Panc1 (cell line): Measurements from ENCODE around the gene PYDC1. TPM values are rescaled to one million over a fixed set of nuclear protein-coding genes. Genes with fewer than 3 reads are reported as not detected.

ENCODE experiments used
- ATAC-seq: fragments of 200-7000 bp; cut with Tn5 transposase; 2 replicates; pipeline ENCODE4 v1.9.1; 2020; ENCODE audit warnings: mild to moderate bottlenecking, moderate library complexity
- BruUV-seq: library from RNA; stranded (reverse); fragments of 400-500 nt; replicated peaks from 2 replicates; lab custom pipeline; 2021; lab: Mats Ljungman, UMichigan
- CTCF ChIA-PET: fragments of 300-600 bp; sonication (Branson Sonifier 250); formaldehyde crosslinking; loops from one replicate; lab custom pipeline; 2022; ENCODE audit warnings: antibody characterized with exemption; lab: Charles Lee
- POLR2A ChIA-PET: fragments of 300-600 bp; sonication (Branson Sonifier 250); formaldehyde crosslinking; loops from one replicate; lab custom pipeline; 2022; ENCODE audit warnings: antibody characterized with exemption; lab: Charles Lee
- DNase-seq: peaks from one replicate; pipeline ENCODE4 v3.0.0-alpha.2; 2010; ENCODE audit warnings: low read depth, low spot score
- H3K27ac ChIP-seq: 2 replicates; pipeline ENCODE4 v1.5.1; 2011; ENCODE audit warnings: mild to moderate bottlenecking, low read length, inconsistent platforms
- H3K27me3 ChIP-seq: fragments of 200-500 bp; sonication (Bioruptor generic); 2 replicates; pipeline ENCODE4 v1.6.0; 2014; ENCODE audit warnings: low read length, inconsistent platforms; ENCODE audit not compliant: control insufficient read depth, insufficient read depth
- H3K36me3 ChIP-seq: fragments of 200-500 bp; sonication (Bioruptor generic); 2 replicates; pipeline ENCODE4 v1.5.1; 2014; ENCODE audit warnings: inconsistent platforms, mild to moderate bottlenecking, low read length, moderate library complexity; ENCODE audit not compliant: control insufficient read depth, insufficient read depth
- H3K4me1 ChIP-seq: 2 replicates; pipeline ENCODE4 v1.5.1; 2011; ENCODE audit warnings: inconsistent platforms, mild to moderate bottlenecking, low read length, moderate library complexity; ENCODE audit not compliant: control insufficient read depth, insufficient read depth
- H3K4me3 ChIP-seq, 2 experiments: 2 replicates each; pipeline ENCODE4 v1.5.1; 2011 to 2012; ENCODE audit warnings: low read depth in 2 of 2, low read length in 2 of 2, mild to moderate bottlenecking in 2 of 2, inconsistent platforms in 1 of 2, moderate library complexity in 1 of 2
- H3K9me3 ChIP-seq: fragments of 200-500 bp; sonication (Bioruptor generic); 2 replicates; pipeline ENCODE4 v1.5.1; 2014; ENCODE audit warnings: low read depth, mild to moderate bottlenecking, inconsistent platforms, low read length, moderate library complexity; ENCODE audit not compliant: control insufficient read depth, insufficient read depth
- CTCF ChIP-seq: fragments of 450-650 bp; IDR thresholded peaks from 2 replicates; pipeline ENCODE4 v1.5.1; 2017; ENCODE audit warnings: mild to moderate bottlenecking
- POLR2AphosphoS5 ChIP-seq: IDR thresholded peaks from 2 replicates; pipeline ENCODE4 v1.6.1; 2012; ENCODE audit warnings: mild to moderate bottlenecking, low read depth, low read length, moderate library complexity
- REST ChIP-seq, 2 experiments: IDR thresholded peaks; 2 replicates each; pipeline ENCODE4 v1.6.1; 2011 to 2012; ENCODE audit warnings: low read depth in 2 of 2, control low read depth in 1 of 2, low read length in 1 of 2, mild to moderate bottlenecking in 1 of 2, moderate library complexity in 1 of 2; ENCODE audit not compliant: insufficient read depth in 1 of 2
- SIN3A ChIP-seq: IDR thresholded peaks from 2 replicates; pipeline ENCODE4 v1.6.1; 2012; ENCODE audit warnings: low read depth, mild to moderate bottlenecking, low read length, moderate library complexity, borderline replicate concordance; ENCODE audit not compliant: insufficient read depth
- TCF7L2 ChIP-seq: IDR thresholded peaks from 2 replicates; pipeline ENCODE4 v1.6.1; 2011; ENCODE audit warnings: mild to moderate bottlenecking, low read depth, low read length, inconsistent platforms
- in situ Hi-C: cut with HindIII; loops from 2 replicates; pipeline ENCODE4 v1.10.0; 2016; ENCODE audit warnings: low sequenced_read_pairs, low pct_unique_long_range_greater_than_20kb
- intact Hi-C: fragments of 100-400 bp; cut with micrococcal nuclease; formaldehyde crosslinking; loops from one replicate; pipeline ENCODE4 v1.10.0; 2022; ENCODE audit not compliant: unreplicated experiment
- total RNA-seq: library from RNA; stranded (reverse); gene quantifications from one replicate; pipeline ENCODE4 v1.2.1, GENCODE V29; 2021; ENCODE audit not compliant: unreplicated experiment

Gene PYDC1
- total RNA-seq, 1 experiment from 2014 or later: not detected

GRCh38 chr16:31225193-31225592 lies 8.3 kb upstream of the PYDC1 start:
- ATAC-seq (no peak), DNase-seq (no peak)
- no peaks in the 10 kb centered on the region for H3K4me1 ChIP-seq
- no TSS peak for BruUV-seq
- no peaks in the 10 kb centered on the region for H3K27me3 ChIP-seq
- no peaks in the 10 kb centered on the region for H3K9me3 ChIP-seq
- intact Hi-C loops (no loop called here), in situ Hi-C loops (no loop called here)
- no peaks in the 10 kb centered on the region for H3K36me3 ChIP-seq
- TF ChIP-seq SIN3A (no peak), POLR2AphosphoS5 (no peak), CTCF (no peak), TCF7L2 (no peak), REST (IDR thresholded peaks at IDR 0.05; ENCODE audit: insufficient read depth in 1 of 2, low read depth in 2 of 2, low read length in 1 of 2) (no peak)
- ChIA-PET POLR2A (interaction anchor here (0.8 kb wide), 1 partner anchor 24 kb away, joined by 6 read pairs; no protein-coding TSS in a partner anchor), CTCF (no interaction called here)
- no peak overlapping the region for H3K4me3 ChIP-seq
- no peak overlapping the region for H3K27ac ChIP-seq

GRCh38 chr16:31224092-31224955 lies 7.4 kb upstream of the PYDC1 start:
- Histone ChIP-seq H3K27ac (no peak overlapping the region), H3K4me3 (no peak overlapping the region), H3K9me3 (no peaks in the 10 kb centered on the region), H3K36me3 (no peaks in the 10 kb centered on the region), H3K27me3 (no peaks in the 10 kb centered on the region), H3K4me1 (no peaks in the 10 kb centered on the region)
- ChIA-PET POLR2A (interaction anchor here (0.8 kb wide), 1 partner anchor 23 kb away, joined by 6 read pairs; no protein-coding TSS in a partner anchor), CTCF (no interaction called here)
- no TSS peak for BruUV-seq
- DNase-seq (no peak), ATAC-seq (no peak)
- TF ChIP-seq CTCF (no peak), SIN3A (no peak), POLR2AphosphoS5 (no peak), REST (IDR thresholded peaks at IDR 0.05; ENCODE audit: insufficient read depth in 1 of 2, low read depth in 2 of 2, low read length in 1 of 2) (no peak), TCF7L2 (no peak)
- intact Hi-C loops: no loop called here
- in situ Hi-C loops: no loop called here
